H1 (cell line): ENCODE data around the gene FPR3. TPM values are rescaled to one million over a fixed set of nuclear protein-coding genes. Genes with fewer than 3 reads are reported as not detected.

ENCODE experiments used
- CTCF ChIA-PET: fragments of 300-600 bp; sonication (Branson Sonifier 250); formaldehyde crosslinking; loops from one replicate; lab custom pipeline; 2021; ENCODE audit not compliant: partially characterized antibody; lab: Charles Lee
- POLR2A ChIA-PET: fragments of 300-600 bp; sonication (Branson Sonifier 250); formaldehyde crosslinking; loops from one replicate; lab custom pipeline; 2021; ENCODE audit warnings: inconsistent platforms; ENCODE audit not compliant: partially characterized antibody; lab: Charles Lee
- DNase-seq, 2 experiments: peaks; one replicate each; pipeline versions ENCODE4 v3.0.0 to v3.0.0-alpha.2; 2010 to 2022; ENCODE audit warnings: low spot score in 2 of 2, low read depth in 1 of 2, mixed read lengths in 1 of 2
- FAIRE-seq: peaks from 2 replicates; lab custom pipeline; 2011; peaks lifted over from hg19 to GRCh38; lab: Jason Lieb, UNC
- H2AFZ ChIP-seq: 2 replicates; pipeline ENCODE4 v1.8.1; 2012; ENCODE audit warnings: low read length, inconsistent platforms
- H2AK5ac ChIP-seq: 2 replicates; pipeline ENCODE4 v1.6.1; 2013; ENCODE audit warnings: low read depth, low read length
- H2BK120ac ChIP-seq: replicated peaks from 2 replicates; pipeline ENCODE3; 2013; ENCODE audit warnings: low read depth, low read length, inconsistent platforms
- H2BK12ac ChIP-seq: 2 replicates; pipeline ENCODE4 v1.6.1; 2013; ENCODE audit warnings: low read depth, low read length
- H2BK15ac ChIP-seq: 2 replicates; pipeline ENCODE4 v1.6.1; 2013; ENCODE audit warnings: low read length
- H2BK20ac ChIP-seq: 2 replicates; pipeline ENCODE4 v1.6.1; 2013; ENCODE audit warnings: low read length
- H2BK5ac ChIP-seq: 2 replicates; pipeline ENCODE4 v1.6.1; 2013; ENCODE audit warnings: low read depth, low read length
- H3K14ac ChIP-seq: 2 replicates; pipeline ENCODE4 v1.6.1; 2013; ENCODE audit warnings: inconsistent platforms; ENCODE audit not compliant: insufficient read length
- H3K18ac ChIP-seq: 2 replicates; pipeline ENCODE4 v1.6.1; 2013; ENCODE audit warnings: low read length; ENCODE audit errors: extremely low read depth
- H3K23ac ChIP-seq: 2 replicates; pipeline ENCODE4 v1.6.1; 2013; ENCODE audit warnings: inconsistent platforms; ENCODE audit not compliant: insufficient read length
- H3K23me2 ChIP-seq: 2 replicates; pipeline ENCODE4 v1.6.1; 2013; ENCODE audit warnings: low read depth, low read length
- H3K27ac ChIP-seq: 2 replicates; pipeline ENCODE4 v1.6.1; 2011; ENCODE audit warnings: low read depth, low read length, inconsistent platforms
- H3K27me3 ChIP-seq, 4 experiments: replicated peaks in 1 of 4; 1 replicate in 1 of 4; 2 replicates in 3 of 4; pipeline versions ENCODE4 v1.6.1 to v1.8.1; 2011 to 2013; ENCODE audit warnings: low read length in 3 of 4, mild to moderate bottlenecking in 3 of 4, inconsistent platforms in 2 of 4, mixed read lengths in 2 of 4, moderate library complexity in 1 of 4; ENCODE audit not compliant: control insufficient read depth in 3 of 4, insufficient read depth in 3 of 4; ENCODE audit errors: extremely low read depth in 1 of 4
- H3K36me3 ChIP-seq, 4 experiments: 2 replicates each; pipeline versions ENCODE4 v1.6.1 to v1.8.1; 2011 to 2013; ENCODE audit warnings: mild to moderate bottlenecking in 4 of 4, low read length in 3 of 4, moderate library complexity in 2 of 4, control low read depth in 1 of 4, inconsistent platforms in 1 of 4; ENCODE audit not compliant: insufficient read depth in 4 of 4, control insufficient read depth in 2 of 4
- H3K4ac ChIP-seq: replicated peaks from 2 replicates; pipeline ENCODE3; 2013; ENCODE audit warnings: low read length, low read depth, mixed read lengths, inconsistent platforms; ENCODE audit not compliant: insufficient read length
- H3K4me1 ChIP-seq, 4 experiments: replicated peaks in 1 of 4; 1 replicate in 1 of 4; 2 replicates in 3 of 4; pipeline versions ENCODE4 v1.6.1 to v1.8.1; 2011 to 2013; ENCODE audit warnings: low read length in 3 of 4, inconsistent platforms in 2 of 4, mixed read lengths in 1 of 4; ENCODE audit not compliant: insufficient read depth in 4 of 4, control insufficient read depth in 3 of 4
- H3K4me2 ChIP-seq, 2 experiments: 2 replicates each; pipeline versions ENCODE4 v1.6.1 to v1.8.1; 2011 to 2013; ENCODE audit warnings: low read depth in 2 of 2, low read length in 2 of 2, control low read depth in 1 of 2, inconsistent platforms in 1 of 2, mild to moderate bottlenecking in 1 of 2; ENCODE audit not compliant: insufficient read depth in 1 of 2
- H3K4me3 ChIP-seq, 4 experiments: fragments of 200-600, 300-600 bp in 1 of 4; sonication (generic), shearing (Covaris generic), sonication (Bioruptor Twin) in 1 of 4; 2 replicates each; pipeline versions ENCODE4 v1.5.1 to v1.8.1; 2011 to 2016; ENCODE audit warnings: low read length in 4 of 4, low read depth in 3 of 4, control low read depth in 2 of 4, inconsistent platforms in 2 of 4, mild to moderate bottlenecking in 2 of 4, mixed read lengths in 1 of 4, moderate library complexity in 1 of 4; ENCODE audit not compliant: insufficient read depth in 2 of 4; ENCODE audit errors: extremely low read depth in 1 of 4
- H3K56ac ChIP-seq: replicated peaks from 2 replicates; pipeline ENCODE3; 2013; ENCODE audit warnings: low read depth, mild to moderate bottlenecking, mixed read lengths, low read length, inconsistent platforms; ENCODE audit not compliant: insufficient read length
- H3K79me1 ChIP-seq: 2 replicates; pipeline ENCODE4 v1.6.1; 2013; ENCODE audit warnings: low read depth, low read length, control low read depth
- H3K79me2 ChIP-seq, 2 experiments: 2 replicates each; pipeline versions ENCODE4 v1.6.1 to v1.8.1; 2012 to 2013; ENCODE audit warnings: low read length in 2 of 2, mild to moderate bottlenecking in 2 of 2, inconsistent platforms in 1 of 2; ENCODE audit not compliant: insufficient read depth in 2 of 2, control insufficient read depth in 1 of 2
- H3K9ac ChIP-seq, 4 experiments: replicated peaks in 1 of 4; 1 replicate in 1 of 4; 2 replicates in 3 of 4; pipeline versions ENCODE4 v1.6.1 to v1.8.1; 2011 to 2013; ENCODE audit warnings: low read depth in 3 of 4, low read length in 3 of 4, control low read depth in 2 of 4, mild to moderate bottlenecking in 2 of 4, moderate library complexity in 2 of 4, inconsistent platforms in 1 of 4; ENCODE audit errors: extremely low read depth in 1 of 4
- H3K9me3 ChIP-seq, 2 experiments: 2 replicates each; pipeline versions ENCODE4 v1.6.1 to v1.8.1; 2012 to 2013; ENCODE audit warnings: mild to moderate bottlenecking in 2 of 2, moderate library complexity in 2 of 2, control low read depth in 1 of 2, inconsistent platforms in 1 of 2, low read depth in 1 of 2, low read length in 1 of 2, mixed read lengths in 1 of 2; ENCODE audit not compliant: insufficient read depth in 2 of 2
- H4K20me1 ChIP-seq, 2 experiments: replicated peaks in 1 of 2; 2 replicates each; pipeline versions ENCODE3 to v1.8.1; 2011 to 2013; ENCODE audit warnings: inconsistent platforms in 2 of 2, low read length in 2 of 2, mild to moderate bottlenecking in 1 of 2; ENCODE audit not compliant: insufficient read depth in 2 of 2, control insufficient read depth in 1 of 2
- H4K5ac ChIP-seq: 2 replicates; pipeline ENCODE4 v1.6.1; 2013; ENCODE audit warnings: low read length, low read depth, mixed read lengths, inconsistent platforms; ENCODE audit not compliant: insufficient read length
- H4K8ac ChIP-seq: 2 replicates; pipeline ENCODE4 v1.8.0; 2013; ENCODE audit warnings: mild to moderate bottlenecking, moderate library complexity, low read length, inconsistent platforms; ENCODE audit not compliant: insufficient read depth; ENCODE audit errors: extremely low read depth
- H4K91ac ChIP-seq: replicated peaks from 2 replicates; pipeline ENCODE3; 2013; ENCODE audit warnings: low read length, mixed read lengths, inconsistent platforms; ENCODE audit not compliant: insufficient read length
- BRCA1 ChIP-seq: IDR thresholded peaks from 2 replicates; pipeline ENCODE4 v1.6.1; 2012; ENCODE audit warnings: low read depth, low read length, improper control_type of control experiment
- JUN ChIP-seq: IDR thresholded peaks from 2 replicates; pipeline ENCODE4 v1.6.1; 2011; ENCODE audit warnings: low read depth, mild to moderate bottlenecking, improper control_type of control experiment, low read length
- WGBS, 2 experiments: shearing (Covaris generic) in 1 of 2; methylation state at CpG; one replicate each; pipeline versions ENCODE4 v1.1.6 to v1.1.7; 2013 to 2015; ENCODE audit warnings: low lambda C conversion rate in 2 of 2, mixed read lengths in 2 of 2, inconsistent platforms in 1 of 2, low coverage in 1 of 2, missing lambda C conversion rate in 1 of 2; ENCODE audit not compliant: insufficient replicate concordance in 2 of 2, insufficient coverage in 1 of 2, insufficient read length in 1 of 2; ENCODE audit errors: extremely low coverage in 1 of 2, missing lambda C conversion rate in 1 of 2; 5-methylcytosine and 5-hydroxymethylcytosine counted together
- polyA plus RNA-seq, 7 experiments: library from polyadenylated mRNA; depleted of rRNA in 3 of 7; stranded (reverse) in 5 of 7; unstranded in 2 of 7; fragments of >200 nt in 5 of 7; fragments of 200-250 nt in 2 of 7; gene quantifications; 1 replicate in 5 of 7; 2 replicates in 1 of 7; 4 replicates in 1 of 7; pipeline versions ENCODE4 v1.2.1 to v1.2.3, GENCODE V29; 2011 to 2013; ENCODE audit warnings: missing spikeins in 2 of 7, mixed read lengths in 2 of 7
- total RNA-seq: library from RNA; stranded (reverse); fragmentation: NEBNext Ultra II Directional; extraction: Animal tissue kit (Norgen Biotek cat#: 25700); gene quantifications from 2 replicates; pipeline ENCODE4 v1.2.1, GENCODE V29; 2021

Gene FPR3
- total and polyA plus RNA-seq, 2 of the 8 experiments (the other 6 are each of a cell fraction or from before 2014, with no cell fraction given) = not detected

GRCh38 chr19:51786646-51787494 lies 8.1 kb upstream of the FPR3 start:
- H3K4me2 ChIP-seq = no peak overlapping the region
- FAIRE-seq (no peak), DNase-seq (no peak)
- POLR2A ChIA-PET = no interaction called here
- H2BK120ac ChIP-seq = no peak overlapping the region
- TF ChIP-seq BRCA1 = no peak
- TF ChIP-seq JUN = no peak
- no peaks in the 10 kb centered on the region for H4K20me1 ChIP-seq
- H3K14ac ChIP-seq = no peak overlapping the region
- H4K8ac ChIP-seq = no peak overlapping the region
- H3K27ac ChIP-seq = no peak overlapping the region
- peaks cover 6 to 9% of the 10 kb centered on the region in 2 experiments; a peak in 3 of 4 replicates for H3K9me3 ChIP-seq
- no peaks in the 10 kb centered on the region for H3K79me2 ChIP-seq
- no peak overlapping the region for H2BK15ac ChIP-seq
- H2AFZ ChIP-seq = no peak overlapping the region
- no peak overlapping the region for H3K9ac ChIP-seq
- no peaks in the 10 kb centered on the region for H3K79me1 ChIP-seq
- no peak overlapping the region for H3K18ac ChIP-seq
- H4K5ac ChIP-seq = no peak overlapping the region
- CTCF ChIA-PET = interaction anchor here (1.6 kb wide), 1 partner anchor 9 kb away, joined by 7 read pairs; no protein-coding TSS in a partner anchor
- H2AK5ac ChIP-seq = no peak overlapping the region
- 69% methylated on average over 6 of the region's 6 CpGs; no CpG with 5 or more reads in 1 of the 2 experiments for WGBS, 2 experiments
- H4K91ac ChIP-seq = no peak overlapping the region
- no peaks in the 10 kb centered on the region; the same call in 1 of the 2 replicates for H3K23me2 ChIP-seq
- H3K4me3 ChIP-seq = no peak overlapping the region
- H3K4me1 ChIP-seq = no peaks in the 10 kb centered on the region
- no peak overlapping the region for H2BK5ac ChIP-seq
- H3K36me3 ChIP-seq = no peaks in the 10 kb centered on the region
- no peak overlapping the region for H3K23ac ChIP-seq
- H2BK20ac ChIP-seq = no peak overlapping the region
- H2BK12ac ChIP-seq = no peak overlapping the region
- no peak overlapping the region for H3K4ac ChIP-seq
- H3K27me3 ChIP-seq = no peaks in the 10 kb centered on the region
- H3K56ac ChIP-seq = no peak overlapping the region
